Endothelial cell of umbilical vein (primary cell): ENCODE data around the gene ZBTB34. TPM values are rescaled to one million over a fixed set of nuclear protein-coding genes. Genes with fewer than 3 reads are reported as not detected.

Experiments
- BruUV-seq: library from RNA; stranded (reverse); fragments of 400-500 nt; replicated peaks from 2 replicates; lab custom pipeline; 2021; lab: Mats Ljungman, UMichigan
- CTCF ChIA-PET: fragments of 300-600, 350-600 bp; sonication (Branson Sonifier 250); formaldehyde crosslinking; loops from one replicate; lab custom pipeline; 2021; ENCODE audit warnings: antibody characterized with exemption, inconsistent platforms; lab: Charles Lee
- POLR2A ChIA-PET: fragments of 300-600, 350-600 bp; sonication (Branson Sonifier 250); formaldehyde crosslinking; loops from one replicate; lab custom pipeline; 2021; ENCODE audit warnings: antibody characterized with exemption, inconsistent platforms; lab: Charles Lee
- DNase-seq: peaks from one replicate; pipeline ENCODE4 v3.0.0-alpha.2; 2011; ENCODE audit warnings: low read depth, low spot score
- FAIRE-seq: peaks from 2 replicates; lab custom pipeline; 2011; peaks lifted over from hg19 to GRCh38; lab: Jason Lieb, UNC
- H2AFZ ChIP-seq: 2 replicates; pipeline ENCODE4 v1.6.0; 2012; ENCODE audit warnings: low read depth, low read length, control low read depth, inconsistent platforms
- H3K27ac ChIP-seq: 2 replicates; pipeline ENCODE4 v1.5.1; 2011; ENCODE audit warnings: low read depth, mild to moderate bottlenecking, control low read depth, low read length, moderate library complexity; ENCODE audit not compliant: insufficient read depth
- H3K27me3 ChIP-seq, 2 experiments: 2 replicates each; pipeline versions ENCODE4 v1.6.0 to v1.6.1; 2011; ENCODE audit warnings: low read length in 2 of 2, mixed read lengths in 1 of 2; ENCODE audit not compliant: control insufficient read depth in 2 of 2, insufficient read depth in 2 of 2
- H3K36me3 ChIP-seq, 2 experiments: 2 replicates in 1 of 2; 3 replicates in 1 of 2; pipeline ENCODE4 v1.5.1; 2011; ENCODE audit warnings: low read length in 2 of 2, mild to moderate bottlenecking in 1 of 2, moderate library complexity in 1 of 2; ENCODE audit not compliant: control insufficient read depth in 2 of 2, insufficient read depth in 2 of 2; ENCODE audit errors: extremely low read depth in 1 of 2
- H3K4me1 ChIP-seq: 3 replicates; pipeline ENCODE4 v1.5.1; 2011; ENCODE audit warnings: mild to moderate bottlenecking, low read length; ENCODE audit not compliant: control insufficient read depth, insufficient read depth; ENCODE audit errors: extremely low read depth
- H3K4me2 ChIP-seq: 2 replicates; pipeline ENCODE4 v1.6.1; 2011; ENCODE audit warnings: low read length, control low read depth, mixed read lengths; ENCODE audit not compliant: insufficient read depth
- H3K4me3 ChIP-seq, 3 experiments: fragments of 200-600 bp in 1 of 3; sonication (generic), shearing (Covaris generic) in 1 of 3; replicated peaks in 1 of 3; 2 replicates each; pipeline ENCODE4 v1.5.1; 2011 to 2016; ENCODE audit warnings: control low read depth in 3 of 3, low read length in 3 of 3, mild to moderate bottlenecking in 2 of 3, inconsistent platforms in 1 of 3, low read depth in 1 of 3, moderate library complexity in 1 of 3; ENCODE audit not compliant: insufficient read depth in 1 of 3
- H3K79me2 ChIP-seq: 2 replicates; pipeline ENCODE4 v1.6.0; 2012; ENCODE audit warnings: low read length, inconsistent platforms; ENCODE audit not compliant: control insufficient read depth, insufficient read depth
- H3K9ac ChIP-seq: replicated peaks from 2 replicates; pipeline ENCODE3; 2011; ENCODE audit warnings: low read length, control low read depth; ENCODE audit not compliant: insufficient read depth; ENCODE audit errors: extremely low read depth
- H3K9me1 ChIP-seq: replicated peaks from 3 replicates; pipeline ENCODE4 v1.6.0; 2011; ENCODE audit warnings: mild to moderate bottlenecking, low read length; ENCODE audit not compliant: control insufficient read depth, insufficient read depth; ENCODE audit errors: extremely low read depth
- H3K9me3 ChIP-seq: replicated peaks from 2 replicates; pipeline ENCODE4 v1.5.1; 2012; ENCODE audit warnings: low read length, inconsistent platforms; ENCODE audit not compliant: control insufficient read depth, insufficient read depth
- H4K20me1 ChIP-seq: replicated peaks from 2 replicates; pipeline ENCODE3; 2011; ENCODE audit warnings: mild to moderate bottlenecking, low read length; ENCODE audit not compliant: control insufficient read depth, insufficient read depth; ENCODE audit errors: extremely low read depth
- CTCF ChIP-seq, 2 donors: IDR thresholded peaks; 1 replicate in 1 of 2; 2 replicates in 1 of 2; pipeline ENCODE4 v1.5.1; 2011; ENCODE audit warnings: low read length in 2 of 2, mild to moderate bottlenecking in 2 of 2, moderate library complexity in 2 of 2, control low read depth in 1 of 2, inconsistent platforms in 1 of 2, low read depth in 1 of 2; ENCODE audit not compliant: insufficient read depth in 1 of 2; ENCODE audit errors: extremely low read depth in 1 of 2
- EZH2 ChIP-seq: IDR thresholded peaks from 2 replicates; pipeline ENCODE4 v1.6.1; 2012; ENCODE audit warnings: borderline replicate concordance, low read depth, mild to moderate bottlenecking, moderate library complexity, low read length, inconsistent platforms; ENCODE audit not compliant: severe bottlenecking
- FOS ChIP-seq: IDR thresholded peaks from 2 replicates; pipeline ENCODE4 v1.6.1; 2011; ENCODE audit warnings: mild to moderate bottlenecking, low read length, moderate library complexity, borderline replicate concordance; ENCODE audit not compliant: insufficient read depth
- GATA2 ChIP-seq: IDR thresholded peaks from 2 replicates; pipeline ENCODE4 v1.7.0; 2011; ENCODE audit warnings: low read depth, mild to moderate bottlenecking, moderate library complexity, mixed read lengths, low read length; ENCODE audit not compliant: insufficient read length, insufficient read depth
- JUN ChIP-seq: IDR thresholded peaks from 2 replicates; pipeline ENCODE4 v1.6.1; 2011; ENCODE audit warnings: borderline replicate concordance, low read depth; ENCODE audit not compliant: insufficient read length, insufficient read depth
- MAX ChIP-seq: IDR thresholded peaks from 2 replicates; pipeline ENCODE4 v1.6.1; 2011; ENCODE audit not compliant: insufficient read depth, insufficient read length
- MYC ChIP-seq: IDR thresholded peaks from one replicate; pipeline ENCODE4 v1.6.1; 2011; ENCODE audit warnings: mild to moderate bottlenecking, low read depth, low read length
- POLR2A ChIP-seq: IDR thresholded peaks from 2 replicates; pipeline ENCODE4 v1.6.1; 2012; ENCODE audit warnings: low read depth, mild to moderate bottlenecking, control low read depth, low read length
- POLR2AphosphoS5 ChIP-seq: IDR thresholded peaks from 2 replicates; pipeline ENCODE4 v1.6.1; 2012; ENCODE audit warnings: low read depth, mild to moderate bottlenecking, control low read depth, low read length, moderate library complexity; ENCODE audit not compliant: insufficient read depth
- dilution Hi-C: fragments of 300-500 bp; cut with MboI; formaldehyde crosslinking; loops from one replicate; pipeline ENCODE4 v1.15.0; 2019; ENCODE audit warnings: low sequenced_read_pairs; ENCODE audit not compliant: extremely low pct_ligation_motif_present
- intact Hi-C: fragments of 100-400 bp; cut with micrococcal nuclease; formaldehyde crosslinking; loops from one replicate; pipeline ENCODE4 v1.10.0; 2022
- polyA plus RNA-seq, 4 experiments: library from polyadenylated mRNA; depleted of rRNA in 3 of 4; stranded (reverse) in 3 of 4; unstranded in 1 of 4; fragments of >200 nt; gene quantifications; 2 replicates each; pipeline versions ENCODE4 v1.2.1 to v1.2.3, GENCODE V29; 2011 to 2012; ENCODE audit warnings: missing spikeins in 1 of 4
- total RNA-seq: library from RNA; stranded (reverse); gene quantifications from 2 replicates; pipeline ENCODE4 v1.2.3, GENCODE V29; 2021

ZBTB34 gene
- total and polyA plus RNA-seq, 2 donors (not counting 3 experiments of a cell fraction or from before 2014, with no cell fraction given) = 4.0 to 9.6 TPM

GRCh38 chr9:126842977-126843799 is 17.3 kb upstream of the ZBTB34 start:
- TF ChIP-seq EZH2 (no peak), POLR2A (no peak), GATA2 (no peak), MAX (no peak), CTCF (IDR thresholded peaks at IDR 0.05; ENCODE audit: extremely low read depth in 1 of 2, insufficient read depth in 1 of 2, low read depth in 1 of 2, low read length in 2 of 2) (no peak), POLR2AphosphoS5 (no peak), JUN (no peak), MYC (no peak), FOS (no peak)
- H3K27ac ChIP-seq = no peak overlapping the region
- no peaks in the 10 kb centered on the region for H4K20me1 ChIP-seq
- dilution Hi-C loops = no loop called here
- FAIRE-seq (peak; percentile 48), DNase-seq (peak; percentile 33)
- H3K36me3 ChIP-seq = no peaks in the 10 kb centered on the region
- H3K27me3 ChIP-seq = no peaks in the 10 kb centered on the region
- no peak overlapping the region for H2AFZ ChIP-seq
- H3K4me3 ChIP-seq = no peak overlapping the region
- ChIA-PET POLR2A (no interaction called here), CTCF (interaction anchor here (2.0 kb wide), 1 partner anchor 16 kb away, joined by 7 read pairs; the partner anchor contains the start of gene ZBTB34)
- BruUV-seq = no TSS peak
- H3K4me2 ChIP-seq = peak overlapping the region; percentile 21
- H3K9ac ChIP-seq = no peak overlapping the region
- no peaks in the 10 kb centered on the region for H3K9me3 ChIP-seq
- H3K79me2 ChIP-seq = no peaks in the 10 kb centered on the region
- intact Hi-C loops = no loop called here
- peaks cover 14% of the 10 kb centered on the region for H3K4me1 ChIP-seq
- no peaks in the 10 kb centered on the region for H3K9me1 ChIP-seq
